ENCODE data around the gene OBP2A. TPM values are rescaled to one million over a fixed set of nuclear protein-coding genes. Genes with fewer than 3 reads are reported as not detected.

OBP2A gene
- total RNA-seq, 1 donor from 2014 or later: not detected

GRCh38 chr9:135550344-135550918 is 4.5 kb downstream of the OBP2A start:
- DNase-seq (ENCODE audit: low read depth, low spot score): no peak
- Mint-ChIP-seq H3K4me1 (no peaks in the 10 kb centered on the region), H3K9me3 (peaks cover 4% of the 10 kb centered on the region), H3K27ac (ENCODE audit: unreplicated experiment) (no peak overlapping the region), H3K36me3 (ENCODE audit: low read depth) (no peaks in the 10 kb centered on the region), H3K4me3 (no peak overlapping the region), H3K27me3 (ENCODE audit: low read depth) (no peaks in the 10 kb centered on the region)
- TF ChIP-seq CTCF (conservative IDR thresholded peaks at IDR 0.05): no peak

- H3K4me3 Mint-ChIP-seq: no peak overlapping the region
- DNase-seq (ENCODE audit: low read depth, low spot score): no peak
Observed at GRCh38 chr9:135551031-135551430, 5.1 kb downstream of the OBP2A start.

GRCh38 chr9:135551456-135551855 is 5.5 kb downstream of the OBP2A start:
- no peaks in the 10 kb centered on the region for H3K27me3 Mint-ChIP-seq (ENCODE audit: low read depth)
- no peak overlapping the region for H3K27ac Mint-ChIP-seq (ENCODE audit: unreplicated experiment)
- no peaks in the 10 kb centered on the region for H3K4me1 Mint-ChIP-seq
- no peaks in the 10 kb centered on the region for H3K36me3 Mint-ChIP-seq (ENCODE audit: low read depth)
- TF ChIP-seq CTCF (conservative IDR thresholded peaks at IDR 0.05): no peak
- peaks cover 4% of the 10 kb centered on the region for H3K9me3 Mint-ChIP-seq
- no peak for DNase-seq (ENCODE audit: low read depth, low spot score)
- H3K4me3 Mint-ChIP-seq: no peak overlapping the region

More at GRCh38 chr9:135551031-135551430, 5.1 kb downstream of the OBP2A start:
- H3K36me3 Mint-ChIP-seq (ENCODE audit: low read depth): no peaks in the 10 kb centered on the region
- peaks cover 4% of the 10 kb centered on the region for H3K9me3 Mint-ChIP-seq
- TF ChIP-seq CTCF (conservative IDR thresholded peaks at IDR 0.05): no peak
- no peaks in the 10 kb centered on the region for H3K4me1 Mint-ChIP-seq
- no peak overlapping the region for H3K27ac Mint-ChIP-seq (ENCODE audit: unreplicated experiment)
- no peaks in the 10 kb centered on the region for H3K27me3 Mint-ChIP-seq (ENCODE audit: low read depth)

GRCh38 chr9:135552021-135552697 is 6.2 kb downstream of the OBP2A start:
- no peak for TF ChIP-seq CTCF (conservative IDR thresholded peaks at IDR 0.05)
- Mint-ChIP-seq H3K27ac (ENCODE audit: unreplicated experiment) (no peak overlapping the region), H3K36me3 (ENCODE audit: low read depth) (no peaks in the 10 kb centered on the region), H3K4me1 (no peaks in the 10 kb centered on the region), H3K4me3 (no peak overlapping the region), H3K27me3 (ENCODE audit: low read depth) (no peaks in the 10 kb centered on the region), H3K9me3 (peaks cover 4% of the 10 kb centered on the region)
- no peak for DNase-seq (ENCODE audit: low read depth, low spot score)

- no peak for DNase-seq (ENCODE audit: low read depth, low spot score)
- H3K9me3 Mint-ChIP-seq: peaks cover 4% of the 10 kb centered on the region
- H3K4me3 Mint-ChIP-seq: no peak overlapping the region
- H3K36me3 Mint-ChIP-seq (ENCODE audit: low read depth): no peaks in the 10 kb centered on the region
- no peak overlapping the region for H3K27ac Mint-ChIP-seq (ENCODE audit: unreplicated experiment)
- H3K4me1 Mint-ChIP-seq: no peaks in the 10 kb centered on the region
- H3K27me3 Mint-ChIP-seq (ENCODE audit: low read depth): no peaks in the 10 kb centered on the region
- no peak for TF ChIP-seq CTCF (conservative IDR thresholded peaks at IDR 0.05)
Observed at GRCh38 chr9:135552698-135553171, 6.8 kb downstream of the OBP2A start.
